HepG2 (cell line): ENCODE results near the gene KLF6. TPM values are rescaled to one million over a fixed set of nuclear protein-coding genes. Genes with fewer than 3 reads are reported as not detected.

Source experiments
- ATAC-seq: fragments of 200-7000 bp; cut with Tn5 transposase; 3 replicates; pipeline ENCODE4 v1.9.1; 2020; ENCODE audit warnings: mild to moderate bottlenecking, moderate library complexity
- Bru-seq: library from RNA; stranded (reverse); fragments of 400-500 nt; gene quantifications from one replicate; lab custom pipeline; 2021; lab: Mats Ljungman, UMichigan
- BruChase-seq, 2 experiments: library from RNA; stranded (reverse); fragments of 400-500 nt; gene quantifications; one replicate each; lab custom pipeline; 2021; lab: Mats Ljungman, UMichigan
- BruUV-seq: library from RNA; stranded (reverse); fragments of 400-500 nt; replicated peaks from 2 replicates; lab custom pipeline; 2021; lab: Mats Ljungman, UMichigan
- CTCF ChIA-PET: fragments of 300-600 bp; formaldehyde crosslinking; extraction: SDS; loops from one replicate; lab custom pipeline; 2021; ENCODE audit warnings: low total read pairs, inconsistent platforms, low intra/inter-chr PET ratio; lab: Yijun Ruan, JAX
- POLR2A ChIA-PET: fragments of 350-600 bp; sonication (Branson Sonifier 250); formaldehyde crosslinking; loops from one replicate; lab custom pipeline; 2020; ENCODE audit warnings: antibody characterized with exemption, inconsistent platforms; lab: Yijun Ruan, JAX
- DNase-seq: peaks from one replicate; pipeline ENCODE4 v3.0.0-alpha.2; 2015; ENCODE audit warnings: low spot score
- FAIRE-seq: peaks from 3 replicates; lab custom pipeline; 2011; peaks lifted over from hg19 to GRCh38; lab: Jason Lieb, UNC
- H2AFZ ChIP-seq: one replicate; pipeline ENCODE4 v1.6.1; 2011; ENCODE audit warnings: low read length, inconsistent platforms
- H3K27ac ChIP-seq: fragments of 300-600 bp; 3 replicates; pipeline ENCODE4 v1.8.0; 2011; ENCODE audit warnings: mixed run types, mild to moderate bottlenecking, mixed read lengths, low read length, inconsistent platforms; ENCODE audit not compliant: insufficient read depth; ENCODE audit errors: extremely low read length
- H3K27me3 ChIP-seq, 2 experiments: fragments of 200-600 bp in 1 of 2; 2 replicates in 1 of 2; 3 replicates in 1 of 2; pipeline versions ENCODE4 v1.6.0 to v1.8.0; 2011; ENCODE audit warnings: low read length in 2 of 2, mild to moderate bottlenecking in 2 of 2, moderate library complexity in 2 of 2, inconsistent platforms in 1 of 2; ENCODE audit not compliant: insufficient read depth in 2 of 2, control insufficient read depth in 1 of 2
- H3K36me3 ChIP-seq, 2 experiments: fragments of 200-600 bp in 1 of 2; replicated peaks in 1 of 2; 2 replicates in 1 of 2; 3 replicates in 1 of 2; pipeline versions ENCODE4 v1.5.1 to v1.8.0; 2011; ENCODE audit warnings: low read length in 2 of 2, inconsistent platforms in 1 of 2; ENCODE audit not compliant: insufficient read depth in 2 of 2, control insufficient read depth in 1 of 2
- H3K4me1 ChIP-seq: 2 replicates; pipeline ENCODE4 v1.5.1; 2012; ENCODE audit warnings: low read length, inconsistent platforms; ENCODE audit not compliant: insufficient read depth
- H3K4me2 ChIP-seq: 2 replicates; pipeline ENCODE4 v1.6.0; 2011; ENCODE audit warnings: low read depth, low read length, inconsistent platforms
- H3K4me3 ChIP-seq, 3 experiments: fragments of 200-600 bp in 1 of 3; sonication (generic), shearing (Covaris generic) in 1 of 3; replicated peaks in 1 of 3; 2 replicates each; pipeline ENCODE4 v1.5.1; 2011 to 2016; ENCODE audit warnings: low read length in 3 of 3, inconsistent platforms in 2 of 3, low read depth in 2 of 3, mild to moderate bottlenecking in 2 of 3, control low read depth in 1 of 3, mixed read lengths in 1 of 3; ENCODE audit not compliant: insufficient read depth in 1 of 3
- H3K79me2 ChIP-seq: one replicate; pipeline ENCODE4 v1.6.1; 2011; ENCODE audit warnings: low read length, inconsistent platforms; ENCODE audit not compliant: insufficient read depth
- H3K9ac ChIP-seq: 2 replicates; pipeline ENCODE4 v1.6.0; 2011; ENCODE audit warnings: mild to moderate bottlenecking, low read depth, low read length, inconsistent platforms; ENCODE audit not compliant: insufficient read depth
- H3K9me3 ChIP-seq: 2 replicates; pipeline ENCODE4 v1.5.1; 2012; ENCODE audit warnings: mild to moderate bottlenecking, low read length
- H4K20me1 ChIP-seq: 2 replicates; pipeline ENCODE4 v1.6.0; 2011; ENCODE audit warnings: inconsistent platforms, mild to moderate bottlenecking, low read length, moderate library complexity; ENCODE audit not compliant: insufficient read depth
- ELF1 ChIP-seq: sonication (generic); formaldehyde crosslinking; IDR thresholded peaks from 2 replicates; pipeline ENCODE4 v1.4.0; 2020; ENCODE audit warnings: missing genetic modification reagents
- KAT7 ChIP-seq: IDR thresholded peaks from 2 replicates; pipeline ENCODE4 v1.6.1; 2018; ENCODE audit warnings: borderline replicate concordance, missing compliant biosample characterization
- KLF15 ChIP-seq: sonication (generic); formaldehyde crosslinking; IDR thresholded peaks from 2 replicates; pipeline ENCODE4 v1.8.1; 2023; ENCODE audit warnings: borderline replicate concordance, mild to moderate bottlenecking, inconsistent platforms, missing genetic modification reagents, mixed read lengths
- MED13 ChIP-seq: sonication (generic); formaldehyde crosslinking; IDR thresholded peaks from 2 replicates; pipeline ENCODE4 v1.5.0; 2020; ENCODE audit warnings: missing genetic modification reagents
- MIER2 ChIP-seq: IDR thresholded peaks from 2 replicates; pipeline ENCODE4 v1.6.1; 2016; ENCODE audit warnings: missing biosample characterization, missing genetic modification reagents
- NRL ChIP-seq: sonication (generic); formaldehyde crosslinking; IDR thresholded peaks from 2 replicates; pipeline ENCODE4 v1.5.0; 2020; ENCODE audit warnings: missing genetic modification reagents, mild to moderate bottlenecking, moderate library complexity, borderline replicate concordance
- PHF8 ChIP-seq: sonication (generic); formaldehyde crosslinking; IDR thresholded peaks from 2 replicates; pipeline ENCODE4 v1.5.0; 2020; ENCODE audit warnings: missing genetic modification reagents
- PTBP1 ChIP-seq: fragments of 200-400 bp; formaldehyde crosslinking; IDR thresholded peaks from 2 replicates; pipeline ENCODE4 v1.6.1; 2018; ENCODE audit warnings: low read length, low read depth; ENCODE audit not compliant: poor library complexity, severe bottlenecking
- REXO4 ChIP-seq: sonication (generic); formaldehyde crosslinking; IDR thresholded peaks from 2 replicates; pipeline ENCODE4 v1.8.0; 2022; ENCODE audit warnings: missing genetic modification reagents, mild to moderate bottlenecking, borderline replicate concordance
- SP140L ChIP-seq: sonication (generic); formaldehyde crosslinking; IDR thresholded peaks from 2 replicates; pipeline ENCODE4 v1.4.0; 2020; ENCODE audit warnings: missing genetic modification reagents, borderline replicate concordance
- ZNF263 ChIP-seq: sonication (generic); formaldehyde crosslinking; IDR thresholded peaks from 2 replicates; pipeline ENCODE4 v1.4.0; 2020; ENCODE audit warnings: missing genetic modification reagents
- ZNF589 ChIP-seq: sonication (generic); formaldehyde crosslinking; conservative IDR thresholded peaks from 2 replicates; pipeline ENCODE4 v1.8.0; 2022; ENCODE audit warnings: mild to moderate bottlenecking, moderate library complexity, missing genetic modification reagents
- ZNF629 ChIP-seq: sonication (generic); formaldehyde crosslinking; conservative IDR thresholded peaks from 2 replicates; pipeline ENCODE4 v1.5.0; 2020; ENCODE audit warnings: missing genetic modification reagents
- ZNF737 ChIP-seq: sonication (generic); formaldehyde crosslinking; IDR thresholded peaks from 2 replicates; pipeline ENCODE4 v1.5.0; 2020; ENCODE audit warnings: missing genetic modification reagents, mild to moderate bottlenecking, borderline replicate concordance
- ZNF780A ChIP-seq: sonication (generic); formaldehyde crosslinking; IDR thresholded peaks from 2 replicates; pipeline ENCODE4 v1.8.0; 2022; ENCODE audit warnings: mild to moderate bottlenecking, missing genetic modification reagents, moderate library complexity
- ZNF782 ChIP-seq: sonication (generic); formaldehyde crosslinking; IDR thresholded peaks from 2 replicates; pipeline ENCODE4 v1.4.0; 2020; ENCODE audit warnings: missing genetic modification reagents, mild to moderate bottlenecking, borderline replicate concordance
- WGBS: methylation state at CpG from one replicate; pipeline ENCODE4 v1.1.6; 2017; ENCODE audit warnings: low lambda C conversion rate; 5-methylcytosine and 5-hydroxymethylcytosine counted together
- in situ Hi-C: cut with HindIII; loops from 2 replicates; pipeline ENCODE4 v1.10.0; 2017; ENCODE audit warnings: low pct_unique_long_range_greater_than_20kb; ENCODE audit not compliant: extremely low pct_ligation_motif_present
- intact Hi-C: fragments of 100-400 bp; cut with micrococcal nuclease; formaldehyde crosslinking; loops from one replicate; pipeline ENCODE4 v1.10.0; 2022; ENCODE audit not compliant: unreplicated experiment
- long read RNA-seq, 2 experiments: library from RNA in 1 of 2; library from polyadenylated mRNA in 1 of 2; stranded (forward) in 1 of 2; unstranded in 1 of 2; transcript quantifications; one replicate each; pipeline ENCODE4 v2.0.0, GENCODE V29; 2019 to 2022
- polyA minus RNA-seq, 3 experiments: library from RNA; depleted of rRNA, polyadenylated mRNA; stranded (reverse); fragments of >200 nt; gene quantifications; 2 replicates each; pipeline ENCODE4 v1.2.3, GENCODE V29; 2011; ENCODE audit warnings: low replicate concordance in 1 of 3
- polyA plus RNA-seq, 8 experiments: library from polyadenylated mRNA; depleted of rRNA in 3 of 8; stranded (reverse) in 7 of 8; unstranded in 1 of 8; fragments of >200 nt; fragmentation: Illumina TruSeq in 4 of 8; extraction: Trizol in 4 of 8; gene quantifications; 2 replicates each; pipeline versions ENCODE4 v1.2.1 to v1.2.3, GENCODE V29; 2011 to 2016; ENCODE audit warnings: low read depth in 4 of 8, missing spikeins in 1 of 8, mixed read lengths in 1 of 8; ENCODE audit not compliant: insufficient read depth in 1 of 8
- total RNA-seq, 5 experiments: library from RNA; depleted of rRNA; stranded (reverse); fragments of >200 nt; fragmentation: Illumina TruSeq; extraction: Trizol; gene quantifications; 2 replicates each; pipeline ENCODE4 v1.2.3, GENCODE V29; 2016; ENCODE audit warnings: low read depth in 1 of 5
- TF ChIP-seq, protein P1 (sequence below): sonication (generic); formaldehyde crosslinking; IDR thresholded peaks from 2 replicates; pipeline ENCODE4 v1.4.0; 2020; ENCODE audit warnings: missing genetic modification reagents

The KLF6 gene
- total RNA-seq (2016; rRNA removed; fragmentation: Illumina TruSeq; extraction: Trizol) (13.5 and 27.0 TPM in 2 replicates), polyA plus RNA-seq (2011; rRNA removed) (71.9 and 75.4 TPM in 2 replicates), polyA minus RNA-seq (2011; rRNA and poly(A)+ RNA removed; ENCODE audit: low replicate concordance) (46.3 and 318 TPM in 2 replicates), Bru-seq, nascent RNA (percentile 100 among the genes with signal in this experiment), BruChase-seq, experiment 1, labeled RNA remaining after a 6-hour chase (percentile 91 among the genes with signal in this experiment), BruChase-seq, experiment 2, labeled RNA remaining after a 2-hour chase (percentile 98 among the genes with signal in this experiment)
- 17.4 and 21.1 TPM in 2 replicates for total RNA-seq (2016; cell fraction: cytosol; rRNA removed; fragmentation: Illumina TruSeq; extraction: Trizol; ENCODE audit: low read depth)
- total RNA-seq (2016; cell fraction: insoluble cytoplasmic fraction; rRNA removed; fragmentation: Illumina TruSeq; extraction: Trizol) = 13.7 and 28.9 TPM in 2 replicates
- 23.0 and 29.0 TPM in 2 replicates for total RNA-seq (2016; cell fraction: membrane; rRNA removed; fragmentation: Illumina TruSeq; extraction: Trizol)
- total RNA-seq (2016; cell fraction: nucleus; rRNA removed; fragmentation: Illumina TruSeq; extraction: Trizol) = 106 and 113 TPM in 2 replicates
- 35.6 and 36.3 TPM in 2 replicates for polyA plus RNA-seq (2011; cell fraction: cytosol; rRNA removed)
- polyA plus RNA-seq (2011; cell fraction: nucleus; rRNA removed) = 201 and 233 TPM in 2 replicates
- polyA plus RNA-seq (2012) = 28.6 and 64.6 TPM in 2 replicates
- 2.8 and 3.6 TPM in 2 replicates for polyA plus RNA-seq (2016; cell fraction: cytosol; fragmentation: Illumina TruSeq; extraction: Trizol; ENCODE audit: low read depth)
- 25.4 and 29.8 TPM in 2 replicates for polyA plus RNA-seq (2016; cell fraction: insoluble cytoplasmic fraction; fragmentation: Illumina TruSeq; extraction: Trizol; ENCODE audit: low read depth)
- polyA plus RNA-seq (2016; cell fraction: membrane; fragmentation: Illumina TruSeq; extraction: Trizol; ENCODE audit: low read depth) = 11.0 and 14.7 TPM in 2 replicates
- polyA plus RNA-seq (2016; cell fraction: nucleus; fragmentation: Illumina TruSeq; extraction: Trizol; ENCODE audit: insufficient read depth, low read depth) = 165 and 176 TPM in 2 replicates
- polyA minus RNA-seq (2011; cell fraction: cytosol; rRNA and poly(A)+ RNA removed) = 50.8 and 67.4 TPM in 2 replicates
- 544 and 615 TPM in 2 replicates for polyA minus RNA-seq (2011; cell fraction: nucleus; rRNA and poly(A)+ RNA removed)
- long read RNA-seq, experiment 1, full-length matches to known transcripts = 74 of 90 reads
- long read RNA-seq, experiment 1, partial matches to known transcripts = 2 of 90 reads
- long read RNA-seq, experiment 1, other reads (novel, unspliced or antisense) = 14 of 90 reads
- long read RNA-seq, experiment 2, full-length matches to known transcripts = 10 of 89 reads
- long read RNA-seq, experiment 2, partial matches to known transcripts = 73 of 89 reads
- long read RNA-seq, experiment 2, other reads (novel, unspliced or antisense) = 6 of 89 reads

DNA sequence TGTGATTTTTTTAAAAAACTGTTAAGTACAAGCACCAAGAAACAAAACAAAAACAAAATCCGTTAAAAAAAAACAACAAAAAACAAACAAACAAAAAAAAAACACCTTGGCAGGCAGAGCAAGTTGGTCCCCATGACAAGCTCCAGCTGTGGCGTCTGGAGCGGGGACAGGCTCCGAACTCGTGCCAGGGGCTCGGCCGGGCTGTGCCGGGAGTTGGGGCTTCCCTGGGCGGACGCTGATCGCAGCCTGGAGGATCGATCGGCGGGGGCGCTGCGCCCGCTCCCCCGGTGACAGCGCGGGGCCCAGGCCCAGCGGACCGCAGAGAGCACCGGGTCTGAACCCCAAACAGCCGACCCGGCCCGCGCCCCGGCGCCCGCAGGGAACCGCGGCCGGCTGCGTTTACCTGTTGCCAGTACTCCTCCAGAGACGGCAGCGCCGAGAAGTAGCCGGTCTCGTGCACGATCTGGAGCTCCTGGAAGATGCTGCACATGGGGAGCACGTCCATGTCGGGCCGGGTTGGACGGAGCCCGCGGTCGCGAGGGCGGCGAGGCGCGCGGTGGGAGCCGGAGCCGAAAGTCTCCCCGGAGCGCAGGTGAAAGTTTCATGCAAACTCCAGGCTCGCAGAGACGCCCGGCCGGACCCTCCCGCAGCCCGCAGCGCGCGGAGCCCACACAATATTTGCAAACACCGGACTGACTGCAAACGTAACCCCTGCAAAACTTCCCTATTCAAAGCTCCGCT, at the start of gene KLF6:
Gene KLF6, minus strand, starts transcription at position 700 of the 741 bp plus-strand sequence. Its CDS starts 195 bp downstream, at position 505.
- H3K4me2 ChIP-seq = peak within 1 kb of the TSS; percentile 95
- H3K4me3 ChIP-seq = peak within 1 kb of the TSS; percentile 81 to 98 (median 96)
- peak within 1 kb of the TSS; percentile 99 for H3K27ac ChIP-seq
- CTCF ChIA-PET = no interaction called here
- no peak for FAIRE-seq
- BruUV-seq = no TSS peak
- DNase-seq = no peak
- H3K9me3 ChIP-seq = no peaks in the 10 kb centered on the region
- peaks cover 58% of the 10 kb centered on the region for H3K4me1 ChIP-seq
- peaks cover 14 to 30% of the 10 kb centered on the region in 2 experiments for H3K36me3 ChIP-seq
- no peak within 1 kb of the TSS for H2AFZ ChIP-seq
- in situ Hi-C loops = loop anchor here (5.0 kb wide), 2 partner anchors 68 to 103 kb away; no protein-coding TSS in a partner anchor
- WGBS = 5% methylated on average over 8 of the region's 69 CpGs
- peak; percentile 0; the same call in 2 of the 3 replicates for ATAC-seq
- peaks cover 44% of the 10 kb centered on the region for H4K20me1 ChIP-seq
- intact Hi-C loops = loop anchor here (5.0 kb wide), 2 partner anchors 123 to 873 kb away; no protein-coding TSS in a partner anchor
- H3K9ac ChIP-seq = peak within 1 kb of the TSS; percentile 99
- peaks cover 53% of the 10 kb centered on the region for H3K79me2 ChIP-seq
- POLR2A ChIA-PET = interaction anchor here (0.6 to 5.5 kb wide), 49 partner anchors 7 to 982 kb away, joined by 3 to 217 read pairs (median 5); partner anchors contain the start of gene PITRM1
- H3K27me3 ChIP-seq = no peaks in the 10 kb centered on the region; a peak in 1 of 5 replicates
- TF ChIP-seq PHF8 = peak; percentile 59
- TF ChIP-seq NRL = peak; percentile 44
- 0 out of 2 replicates have a peak, but pooled peaks have one; percentile 9 for TF ChIP-seq ZNF629
- TF ChIP-seq ZNF737 (CRISPR knock-in tag) = no peak
- TF ChIP-seq KAT7 (CRISPR knock-in tag) = peak; percentile 57; the same call in 1 of the 2 replicates
- no peak for TF ChIP-seq KLF15 (CRISPR knock-in tag)
- 0 out of 2 replicates have a peak, but pooled peaks have one; percentile 9 for TF ChIP-seq ELF1 (CRISPR knock-in tag)
- peak; percentile 51; the same call in 1 of the 2 replicates for TF ChIP-seq MED13 (CRISPR knock-in tag)
- TF ChIP-seq SP140L (CRISPR knock-in tag) = no peak
- TF ChIP-seq ZNF589 (CRISPR knock-in tag) = peak; percentile 5; the same call in 1 of the 2 replicates
- TF ChIP-seq PTBP1 = peak; percentile 71
- TF ChIP-seq, protein P1, sequence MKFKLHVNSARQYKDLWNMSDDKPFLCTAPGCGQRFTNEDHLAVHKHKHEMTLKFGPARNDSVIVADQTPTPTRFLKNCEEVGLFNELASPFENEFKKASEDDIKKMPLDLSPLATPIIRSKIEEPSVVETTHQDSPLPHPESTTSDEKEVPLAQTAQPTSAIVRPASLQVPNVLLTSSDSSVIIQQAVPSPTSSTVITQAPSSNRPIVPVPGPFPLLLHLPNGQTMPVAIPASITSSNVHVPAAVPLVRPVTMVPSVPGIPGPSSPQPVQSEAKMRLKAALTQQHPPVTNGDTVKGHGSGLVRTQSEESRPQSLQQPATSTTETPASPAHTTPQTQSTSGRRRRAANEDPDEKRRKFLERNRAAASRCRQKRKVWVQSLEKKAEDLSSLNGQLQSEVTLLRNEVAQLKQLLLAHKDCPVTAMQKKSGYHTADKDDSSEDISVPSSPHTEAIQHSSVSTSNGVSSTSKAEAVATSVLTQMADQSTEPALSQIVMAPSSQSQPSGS (CRISPR knock-in tag) = no peak
- TF ChIP-seq ZNF263 (CRISPR knock-in tag) = peak; percentile 83; the same call in 1 of the 2 replicates
- TF ChIP-seq MIER2 (CRISPR knock-in tag) = no peak
- no peak for TF ChIP-seq REXO4 (CRISPR knock-in tag)
- TF ChIP-seq ZNF782 (CRISPR knock-in tag) = no peak; the same call in none of the 2 replicates
- no peak for TF ChIP-seq ZNF780A (CRISPR knock-in tag)
